Fibroblast of the aortic adventitia (primary cell): ENCODE results near the gene RNMT. TPM values are rescaled to one million over a fixed set of nuclear protein-coding genes. Genes with fewer than 3 reads are reported as not detected.
A peak's percentile ranks its signal among the peaks of the same experiment; 100 is the strongest.
"Not testable (repeated sequence)": the region's sequence is repeated elsewhere in the genome, so short reads cannot be mapped to it uniquely, and the experiment has no call there.

Experiments used
- DNase-seq: peaks from one replicate; pipeline ENCODE4 v3.0.0-alpha.2; 2010; ENCODE audit warnings: low read depth
- H3K4me3 ChIP-seq: 2 replicates; pipeline ENCODE4 v1.5.1; 2011; ENCODE audit warnings: low read depth, mild to moderate bottlenecking, control low read depth, low read length, moderate library complexity
- CTCF ChIP-seq: IDR thresholded peaks from 2 replicates; pipeline ENCODE4 v1.5.1; 2011; ENCODE audit warnings: mild to moderate bottlenecking, low read length, control low read depth, inconsistent platforms; ENCODE audit not compliant: insufficient read depth
- total RNA-seq: library from RNA; depleted of rRNA; stranded (reverse); fragments of >200 nt; gene quantifications from 2 replicates; pipeline ENCODE4 v1.2.3, GENCODE V29; 2012; ENCODE audit warnings: low replicate concordance

RNMT gene
- 30.0 and 65.0 TPM in 2 replicates for total RNA-seq

GRCh38 chr18:13726232-13726971, at the start of gene RNMT, which contains the start of gene FAM210A:
Gene RNMT (plus strand): TSS chr18:13726673. CDS start chr18:13731518, 4,845 bp downstream.
Gene FAM210A (minus strand): TSS chr18:13726558. CDS start chr18:13682077, 44,481 bp downstream.
- peak within 1 kb of the TSS; percentile 80 for H3K4me3 ChIP-seq
- no peak for TF ChIP-seq CTCF
- peak; percentile 94 for DNase-seq

- not testable (repeated sequence) for H3K4me3 ChIP-seq, DNase-seq
Measured at GRCh38 chr18:13677350-13677749, 49.1 kb upstream of the RNMT start.

- TF ChIP-seq CTCF, result peak; percentile 44
- no peak overlapping the region for H3K4me3 ChIP-seq
- no peak for DNase-seq
Measured at GRCh38 chr18:13680612-13681011, 45.9 kb upstream of the RNMT start.

GRCh38 chr18:13681701-13682100, 44.8 kb upstream of the RNMT start:
- H3K4me3 ChIP-seq, result no peak overlapping the region
- no peak for TF ChIP-seq CTCF
- no peak for DNase-seq

GRCh38 chr18:13684546-13684945, 41.9 kb upstream of the RNMT start:
- TF ChIP-seq CTCF, result no peak
- H3K4me3 ChIP-seq, result no peak overlapping the region
- no peak for DNase-seq

- no peak for DNase-seq
- H3K4me3 ChIP-seq, result no peak overlapping the region
- no peak for TF ChIP-seq CTCF
Measured at GRCh38 chr18:13688191-13689136, 38.0 kb upstream of the RNMT start.

GRCh38 chr18:13690060-13690459, 36.4 kb upstream of the RNMT start:
- H3K4me3 ChIP-seq, DNase-seq: not testable (repeated sequence)

GRCh38 chr18:13695337-13695736, 31.1 kb upstream of the RNMT start:
- not testable (repeated sequence) for H3K4me3 ChIP-seq, DNase-seq
